HL-60 (cell line): ENCODE measurements around the gene PIGC.

Experiments used
- DNase-seq, 2 experiments: peaks; one replicate each; pipeline ENCODE4 v3.0.0-alpha.2; 2010 to 2020; ENCODE audit warnings: low read depth in 1 of 2, low spot score in 1 of 2
- H3K27ac ChIP-seq: fragments of 250-450 bp; sonication (Bioruptor Pico); replicated peaks from 2 replicates; pipeline ENCODE4 v1.5.1; 2020; ENCODE audit warnings: mild to moderate bottlenecking, moderate library complexity
- H3K27me3 ChIP-seq: fragments of 250-450 bp; sonication (Bioruptor Pico); 2 replicates; pipeline ENCODE4 v1.5.1; 2021; ENCODE audit warnings: mild to moderate bottlenecking, moderate library complexity; ENCODE audit not compliant: insufficient read depth, poor library complexity, severe bottlenecking
- H3K4me3 ChIP-seq: replicated peaks from 2 replicates; pipeline ENCODE4 v1.5.1; 2011; ENCODE audit warnings: mild to moderate bottlenecking, control low read depth, low read length; ENCODE audit not compliant: insufficient read depth
- GABPA ChIP-seq: IDR thresholded peaks from 2 replicates; pipeline ENCODE4 v1.6.1; 2012; ENCODE audit warnings: low read depth
- POLR2AphosphoS5 ChIP-seq: IDR thresholded peaks from 2 replicates; pipeline ENCODE4 v1.6.1; 2012; ENCODE audit warnings: low read depth
- SPI1 ChIP-seq: IDR thresholded peaks from 2 replicates; pipeline ENCODE4 v1.6.1; 2012; ENCODE audit warnings: low read depth, mild to moderate bottlenecking, borderline replicate concordance
- TF ChIP-seq, protein P1 (sequence below): IDR thresholded peaks from 2 replicates; pipeline ENCODE4 v1.6.1; 2012; ENCODE audit warnings: low read depth; ENCODE audit not compliant: insufficient replicate concordance
- TF ChIP-seq, protein P2 (sequence below): IDR thresholded peaks from one replicate; pipeline ENCODE4 v1.5.1; 2011; ENCODE audit warnings: low read length, control low read depth, inconsistent platforms; ENCODE audit not compliant: insufficient read depth

Gene PIGC

DNA sequence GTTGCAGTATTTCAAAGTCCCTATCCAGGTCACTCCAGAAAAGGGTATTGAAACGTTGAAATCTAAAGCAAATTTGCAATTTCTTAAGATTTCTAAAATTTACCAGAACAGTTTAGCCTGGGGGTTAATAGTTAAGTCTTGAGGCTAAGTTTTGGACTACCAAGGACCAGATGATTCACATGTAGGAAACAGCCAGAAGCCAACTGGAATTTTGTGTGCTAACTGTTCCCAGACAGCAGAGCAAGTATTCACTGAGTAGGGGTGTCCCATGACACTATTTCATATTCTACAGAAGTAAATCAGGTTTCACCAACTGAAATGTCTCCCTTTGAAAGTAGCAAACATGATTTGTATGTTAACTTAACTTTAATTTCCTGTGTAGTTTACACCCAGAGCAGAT is 34.9 kb downstream of the PIGC start:
- no peak overlapping the region for H3K4me3 ChIP-seq
- no peak for DNase-seq
- no peak overlapping the region for H3K27ac ChIP-seq
- TF ChIP-seq, protein P1, sequence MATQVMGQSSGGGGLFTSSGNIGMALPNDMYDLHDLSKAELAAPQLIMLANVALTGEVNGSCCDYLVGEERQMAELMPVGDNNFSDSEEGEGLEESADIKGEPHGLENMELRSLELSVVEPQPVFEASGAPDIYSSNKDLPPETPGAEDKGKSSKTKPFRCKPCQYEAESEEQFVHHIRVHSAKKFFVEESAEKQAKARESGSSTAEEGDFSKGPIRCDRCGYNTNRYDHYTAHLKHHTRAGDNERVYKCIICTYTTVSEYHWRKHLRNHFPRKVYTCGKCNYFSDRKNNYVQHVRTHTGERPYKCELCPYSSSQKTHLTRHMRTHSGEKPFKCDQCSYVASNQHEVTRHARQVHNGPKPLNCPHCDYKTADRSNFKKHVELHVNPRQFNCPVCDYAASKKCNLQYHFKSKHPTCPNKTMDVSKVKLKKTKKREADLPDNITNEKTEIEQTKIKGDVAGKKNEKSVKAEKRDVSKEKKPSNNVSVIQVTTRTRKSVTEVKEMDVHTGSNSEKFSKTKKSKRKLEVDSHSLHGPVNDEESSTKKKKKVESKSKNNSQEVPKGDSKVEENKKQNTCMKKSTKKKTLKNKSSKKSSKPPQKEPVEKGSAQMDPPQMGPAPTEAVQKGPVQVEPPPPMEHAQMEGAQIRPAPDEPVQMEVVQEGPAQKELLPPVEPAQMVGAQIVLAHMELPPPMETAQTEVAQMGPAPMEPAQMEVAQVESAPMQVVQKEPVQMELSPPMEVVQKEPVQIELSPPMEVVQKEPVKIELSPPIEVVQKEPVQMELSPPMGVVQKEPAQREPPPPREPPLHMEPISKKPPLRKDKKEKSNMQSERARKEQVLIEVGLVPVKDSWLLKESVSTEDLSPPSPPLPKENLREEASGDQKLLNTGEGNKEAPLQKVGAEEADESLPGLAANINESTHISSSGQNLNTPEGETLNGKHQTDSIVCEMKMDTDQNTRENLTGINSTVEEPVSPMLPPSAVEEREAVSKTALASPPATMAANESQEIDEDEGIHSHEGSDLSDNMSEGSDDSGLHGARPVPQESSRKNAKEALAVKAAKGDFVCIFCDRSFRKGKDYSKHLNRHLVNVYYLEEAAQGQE, result no peak
- TF ChIP-seq POLR2AphosphoS5, result no peak
- no peaks in the 10 kb centered on the region for H3K27me3 ChIP-seq

DNA sequence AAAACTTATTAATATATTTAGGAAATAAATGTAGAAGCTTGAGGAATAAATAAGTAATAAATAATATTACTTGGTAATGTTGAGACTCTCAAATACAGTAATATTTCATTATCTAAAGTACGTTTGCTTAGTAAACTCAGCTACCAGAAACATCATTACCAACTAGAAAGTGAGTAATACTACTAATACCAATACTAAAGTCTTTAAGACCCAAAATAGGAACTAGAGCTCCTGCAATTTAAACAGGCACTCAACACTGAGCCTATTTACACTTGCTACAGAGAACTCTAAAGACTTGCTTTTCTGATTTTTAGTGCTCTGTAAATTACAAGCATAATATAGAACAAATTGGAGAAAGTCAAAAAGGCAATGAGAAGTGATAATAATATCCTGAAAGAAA is 36.9 kb downstream of the PIGC start:
- no peaks in the 10 kb centered on the region for H3K27me3 ChIP-seq
- no peak for TF ChIP-seq GABPA
- TF ChIP-seq, protein P2, sequence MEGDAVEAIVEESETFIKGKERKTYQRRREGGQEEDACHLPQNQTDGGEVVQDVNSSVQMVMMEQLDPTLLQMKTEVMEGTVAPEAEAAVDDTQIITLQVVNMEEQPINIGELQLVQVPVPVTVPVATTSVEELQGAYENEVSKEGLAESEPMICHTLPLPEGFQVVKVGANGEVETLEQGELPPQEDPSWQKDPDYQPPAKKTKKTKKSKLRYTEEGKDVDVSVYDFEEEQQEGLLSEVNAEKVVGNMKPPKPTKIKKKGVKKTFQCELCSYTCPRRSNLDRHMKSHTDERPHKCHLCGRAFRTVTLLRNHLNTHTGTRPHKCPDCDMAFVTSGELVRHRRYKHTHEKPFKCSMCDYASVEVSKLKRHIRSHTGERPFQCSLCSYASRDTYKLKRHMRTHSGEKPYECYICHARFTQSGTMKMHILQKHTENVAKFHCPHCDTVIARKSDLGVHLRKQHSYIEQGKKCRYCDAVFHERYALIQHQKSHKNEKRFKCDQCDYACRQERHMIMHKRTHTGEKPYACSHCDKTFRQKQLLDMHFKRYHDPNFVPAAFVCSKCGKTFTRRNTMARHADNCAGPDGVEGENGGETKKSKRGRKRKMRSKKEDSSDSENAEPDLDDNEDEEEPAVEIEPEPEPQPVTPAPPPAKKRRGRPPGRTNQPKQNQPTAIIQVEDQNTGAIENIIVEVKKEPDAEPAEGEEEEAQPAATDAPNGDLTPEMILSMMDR, result no peak
- TF ChIP-seq, protein P1, result no peak
- TF ChIP-seq SPI1, result no peak
- no peak for TF ChIP-seq POLR2AphosphoS5
- H3K4me3 ChIP-seq, result no peak overlapping the region
- DNase-seq, result no peak
- no peak overlapping the region for H3K27ac ChIP-seq

DNA sequence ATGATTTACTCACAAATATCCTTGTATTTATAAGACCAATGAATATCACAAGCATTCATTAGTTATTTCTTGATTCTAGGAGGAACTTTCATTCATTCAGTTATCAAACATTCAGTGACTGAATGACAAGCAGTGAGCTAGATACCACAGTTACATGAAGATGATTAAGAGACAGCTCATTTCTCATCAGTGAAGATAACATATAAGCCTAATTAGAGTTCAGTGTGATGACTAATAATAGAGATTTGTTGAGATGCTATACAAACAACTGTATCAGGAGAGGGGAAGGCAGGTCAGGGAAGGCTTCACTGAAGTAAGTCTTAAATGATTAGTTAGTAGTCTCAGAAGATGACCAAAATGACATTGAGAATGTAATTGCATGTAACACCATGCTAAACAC is 38.0 kb downstream of the PIGC start:
- no peaks in the 10 kb centered on the region for H3K27me3 ChIP-seq
- TF ChIP-seq SPI1 (no peak), GABPA (no peak), POLR2AphosphoS5 (no peak)
- TF ChIP-seq, protein P2, result no peak
- TF ChIP-seq, protein P1, result no peak
- H3K27ac ChIP-seq, result no peak overlapping the region
- no peak overlapping the region for H3K4me3 ChIP-seq
- no peak for DNase-seq

DNA sequence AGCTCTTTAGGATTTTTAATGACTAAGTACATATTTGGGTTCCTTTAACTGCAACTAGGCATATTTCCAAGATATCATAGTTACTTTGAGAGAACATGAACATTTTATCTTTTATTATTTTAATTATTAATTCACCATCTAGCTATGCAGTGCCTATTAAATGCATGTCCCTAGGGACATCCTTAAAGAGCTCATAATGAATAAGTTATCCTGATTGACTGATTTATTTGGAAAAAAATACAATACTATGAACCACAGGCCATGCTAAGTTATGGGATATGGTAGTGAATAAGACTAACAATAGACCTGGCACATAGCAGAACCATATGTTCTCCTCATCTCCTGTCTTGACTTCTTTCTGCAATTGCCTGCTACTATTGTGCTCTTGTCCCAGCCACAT is 39.7 kb downstream of the PIGC start:
- no peak for TF ChIP-seq POLR2AphosphoS5
- TF ChIP-seq, protein P1, result no peak
- TF ChIP-seq, protein P2, result no peak
- TF ChIP-seq GABPA, result no peak
- TF ChIP-seq SPI1, result no peak
- no peaks in the 10 kb centered on the region for H3K27me3 ChIP-seq
- no peak overlapping the region for H3K27ac ChIP-seq
- H3K4me3 ChIP-seq, result no peak overlapping the region
- DNase-seq, result no peak
